Measurements from ENCODE around the gene RMRP.

- TF ChIP-seq POLR2AphosphoS5 (IDR thresholded peaks at IDR 0.05; ENCODE audit: insufficient read depth in 1 of 2, low read depth in 1 of 2) (no peak), CTCF (IDR thresholded peaks at IDR 0.05) (no peak), POLR2A (IDR thresholded peaks at IDR 0.05) (no peak)
These were observed 32.4 kb upstream of the RMRP start for GRCh38 chr9:35690294-35690613.

Measured in vagina (tissue), 2 donors.